SU-DHL-6 (cell line): ENCODE data around the gene TP73.

ENCODE experiments used
- EZH2phosphoT487 ChIP-seq: fragments of 200-600 bp; sonication (generic), shearing (Covaris generic); conservative IDR thresholded peaks from 2 replicates; pipeline ENCODE4 v1.6.1; 2018; ENCODE audit warnings: mild to moderate bottlenecking, antibody characterized with exemption, low read length, moderate library complexity, mixed read lengths
- TF ChIP-seq, protein P1 (sequence below): fragments of 200-600 bp; sonication (generic); IDR thresholded peaks from one replicate; pipeline ENCODE4 v1.5.1; 2017; ENCODE audit warnings: antibody characterized with exemption, mild to moderate bottlenecking, low read length, moderate library complexity; ENCODE audit not compliant: insufficient read depth, poor library complexity, severe bottlenecking

DNA sequence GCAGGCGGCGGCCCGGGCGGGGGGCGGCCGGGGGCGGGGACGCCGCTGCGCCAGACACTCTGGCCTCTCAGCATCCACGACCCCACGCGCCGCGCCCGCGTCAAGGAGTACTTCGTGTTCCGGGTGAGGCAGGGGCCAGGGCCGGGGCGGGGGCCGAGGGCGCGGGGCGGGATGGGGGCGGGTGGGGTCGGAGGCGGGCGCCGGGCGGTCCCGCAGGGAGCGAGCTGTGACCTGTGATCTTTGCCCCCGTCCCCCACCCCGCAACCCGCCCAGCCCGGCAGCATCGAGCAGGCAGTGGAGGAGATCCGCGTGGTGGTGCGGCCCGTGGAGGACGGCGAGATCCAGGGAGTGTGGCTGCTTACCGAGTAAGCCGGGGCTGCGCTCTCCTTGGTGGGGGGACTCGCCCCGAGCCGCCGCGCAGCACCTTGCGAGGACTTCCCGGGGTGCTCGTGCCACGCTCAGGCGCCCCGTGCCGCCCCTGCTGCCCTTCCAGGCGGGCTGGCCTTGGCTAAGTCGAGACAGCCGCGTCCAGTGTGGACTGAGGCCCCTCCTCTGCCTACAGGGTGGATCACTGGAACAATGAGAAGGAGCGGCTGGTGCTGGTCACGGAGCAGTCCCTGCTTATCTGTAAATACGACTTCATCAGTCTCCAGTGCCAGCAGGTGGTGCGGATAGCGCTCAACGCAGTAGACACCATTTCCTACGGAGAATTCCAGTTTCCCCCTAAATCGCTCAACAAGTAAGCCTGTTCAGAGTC, 27.0 kb upstream of the TP73 start:
- TF ChIP-seq, protein P1, sequence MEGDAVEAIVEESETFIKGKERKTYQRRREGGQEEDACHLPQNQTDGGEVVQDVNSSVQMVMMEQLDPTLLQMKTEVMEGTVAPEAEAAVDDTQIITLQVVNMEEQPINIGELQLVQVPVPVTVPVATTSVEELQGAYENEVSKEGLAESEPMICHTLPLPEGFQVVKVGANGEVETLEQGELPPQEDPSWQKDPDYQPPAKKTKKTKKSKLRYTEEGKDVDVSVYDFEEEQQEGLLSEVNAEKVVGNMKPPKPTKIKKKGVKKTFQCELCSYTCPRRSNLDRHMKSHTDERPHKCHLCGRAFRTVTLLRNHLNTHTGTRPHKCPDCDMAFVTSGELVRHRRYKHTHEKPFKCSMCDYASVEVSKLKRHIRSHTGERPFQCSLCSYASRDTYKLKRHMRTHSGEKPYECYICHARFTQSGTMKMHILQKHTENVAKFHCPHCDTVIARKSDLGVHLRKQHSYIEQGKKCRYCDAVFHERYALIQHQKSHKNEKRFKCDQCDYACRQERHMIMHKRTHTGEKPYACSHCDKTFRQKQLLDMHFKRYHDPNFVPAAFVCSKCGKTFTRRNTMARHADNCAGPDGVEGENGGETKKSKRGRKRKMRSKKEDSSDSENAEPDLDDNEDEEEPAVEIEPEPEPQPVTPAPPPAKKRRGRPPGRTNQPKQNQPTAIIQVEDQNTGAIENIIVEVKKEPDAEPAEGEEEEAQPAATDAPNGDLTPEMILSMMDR, result no peak
- TF ChIP-seq EZH2phosphoT487, result no peak
